Upper lobe of left lung (tissue), 4 donors: ENCODE results near the gene ENOX1.

ENCODE experiments used
- CTCF ChIP-seq, 6 experiments: fragments of 450-650 bp in 4 of 6; fragments of 200-600 bp in 2 of 6; sonication (generic) in 2 of 6; IDR thresholded peaks; one replicate each; pipeline ENCODE4 v1.5.1; 2016 to 2019; ENCODE audit warnings: antibody characterized with exemption in 6 of 6
- POLR2A ChIP-seq, 4 donors: fragments of 450-650 bp; IDR thresholded peaks; one replicate each; pipeline ENCODE4 v1.5.1; 2016 to 2017; ENCODE audit warnings: antibody characterized with exemption in 4 of 4, mild to moderate bottlenecking in 2 of 4
- POLR2AphosphoS5 ChIP-seq, 2 donors: sonication (generic); formaldehyde crosslinking; IDR thresholded peaks; one replicate each; pipeline ENCODE4 v1.5.1; 2017; ENCODE audit warnings: antibody characterized with exemption in 2 of 2

- TF ChIP-seq CTCF (IDR thresholded peaks at IDR 0.05) (no peak), POLR2A (IDR thresholded peaks at IDR 0.05) (no peak), POLR2AphosphoS5 (IDR thresholded peaks at IDR 0.05) (no peak)
Measured at GRCh38 chr13:43222086-43222485, 564.7 kb downstream of the ENOX1 start.
